AG09309 (cell line): ENCODE measurements around the gene TRIM72.
"Not testable (repeated sequence)": the region's sequence is repeated elsewhere in the genome, so short reads cannot be mapped to it uniquely, and the experiment has no call there.

Experiments
- DNase-seq: peaks from one replicate; pipeline ENCODE4 v3.0.0-alpha.2; 2010; ENCODE audit warnings: low read depth
- H3K4me3 ChIP-seq: 2 replicates; pipeline ENCODE4 v1.5.1; 2011; ENCODE audit warnings: mild to moderate bottlenecking, low read depth, low read length, moderate library complexity; ENCODE audit not compliant: control insufficient read depth
- TF ChIP-seq, protein P1 (sequence below): IDR thresholded peaks from 2 replicates; pipeline ENCODE4 v1.5.1; 2011; ENCODE audit warnings: mild to moderate bottlenecking, low read depth, low read length, inconsistent platforms; ENCODE audit not compliant: insufficient read depth, control insufficient read depth; ENCODE audit errors: missing control alignments

TRIM72 gene

DNA sequence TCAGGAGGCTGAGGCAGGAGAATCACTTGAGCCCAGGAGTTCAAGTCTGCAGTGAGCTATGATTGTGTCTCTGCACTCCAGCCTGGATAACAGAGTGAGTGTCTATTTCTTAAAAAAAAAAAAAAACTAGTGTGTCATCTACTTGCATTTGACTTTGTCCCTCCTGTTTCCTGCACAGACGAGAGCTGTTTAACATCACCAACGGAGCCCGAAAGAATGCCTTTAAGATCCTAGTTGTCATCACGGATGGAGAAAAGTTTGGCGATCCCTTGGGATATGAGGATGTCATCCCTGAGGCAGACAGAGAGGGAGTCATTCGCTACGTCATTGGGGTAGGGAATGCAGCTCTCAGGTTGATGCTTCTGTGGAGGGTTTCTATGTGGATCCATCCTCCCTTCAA lies 59.3 kb downstream of the TRIM72 start:
- H3K4me3 ChIP-seq: no peak overlapping the region
- DNase-seq: no peak
- TF ChIP-seq, protein P1, sequence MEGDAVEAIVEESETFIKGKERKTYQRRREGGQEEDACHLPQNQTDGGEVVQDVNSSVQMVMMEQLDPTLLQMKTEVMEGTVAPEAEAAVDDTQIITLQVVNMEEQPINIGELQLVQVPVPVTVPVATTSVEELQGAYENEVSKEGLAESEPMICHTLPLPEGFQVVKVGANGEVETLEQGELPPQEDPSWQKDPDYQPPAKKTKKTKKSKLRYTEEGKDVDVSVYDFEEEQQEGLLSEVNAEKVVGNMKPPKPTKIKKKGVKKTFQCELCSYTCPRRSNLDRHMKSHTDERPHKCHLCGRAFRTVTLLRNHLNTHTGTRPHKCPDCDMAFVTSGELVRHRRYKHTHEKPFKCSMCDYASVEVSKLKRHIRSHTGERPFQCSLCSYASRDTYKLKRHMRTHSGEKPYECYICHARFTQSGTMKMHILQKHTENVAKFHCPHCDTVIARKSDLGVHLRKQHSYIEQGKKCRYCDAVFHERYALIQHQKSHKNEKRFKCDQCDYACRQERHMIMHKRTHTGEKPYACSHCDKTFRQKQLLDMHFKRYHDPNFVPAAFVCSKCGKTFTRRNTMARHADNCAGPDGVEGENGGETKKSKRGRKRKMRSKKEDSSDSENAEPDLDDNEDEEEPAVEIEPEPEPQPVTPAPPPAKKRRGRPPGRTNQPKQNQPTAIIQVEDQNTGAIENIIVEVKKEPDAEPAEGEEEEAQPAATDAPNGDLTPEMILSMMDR: no peak

- DNase-seq: no peak
- TF ChIP-seq, protein P1: no peak
- H3K4me3 ChIP-seq: no peak overlapping the region
Measured at GRCh38 chr16:31273676-31274075, 59.8 kb downstream of the TRIM72 start.

DNA sequence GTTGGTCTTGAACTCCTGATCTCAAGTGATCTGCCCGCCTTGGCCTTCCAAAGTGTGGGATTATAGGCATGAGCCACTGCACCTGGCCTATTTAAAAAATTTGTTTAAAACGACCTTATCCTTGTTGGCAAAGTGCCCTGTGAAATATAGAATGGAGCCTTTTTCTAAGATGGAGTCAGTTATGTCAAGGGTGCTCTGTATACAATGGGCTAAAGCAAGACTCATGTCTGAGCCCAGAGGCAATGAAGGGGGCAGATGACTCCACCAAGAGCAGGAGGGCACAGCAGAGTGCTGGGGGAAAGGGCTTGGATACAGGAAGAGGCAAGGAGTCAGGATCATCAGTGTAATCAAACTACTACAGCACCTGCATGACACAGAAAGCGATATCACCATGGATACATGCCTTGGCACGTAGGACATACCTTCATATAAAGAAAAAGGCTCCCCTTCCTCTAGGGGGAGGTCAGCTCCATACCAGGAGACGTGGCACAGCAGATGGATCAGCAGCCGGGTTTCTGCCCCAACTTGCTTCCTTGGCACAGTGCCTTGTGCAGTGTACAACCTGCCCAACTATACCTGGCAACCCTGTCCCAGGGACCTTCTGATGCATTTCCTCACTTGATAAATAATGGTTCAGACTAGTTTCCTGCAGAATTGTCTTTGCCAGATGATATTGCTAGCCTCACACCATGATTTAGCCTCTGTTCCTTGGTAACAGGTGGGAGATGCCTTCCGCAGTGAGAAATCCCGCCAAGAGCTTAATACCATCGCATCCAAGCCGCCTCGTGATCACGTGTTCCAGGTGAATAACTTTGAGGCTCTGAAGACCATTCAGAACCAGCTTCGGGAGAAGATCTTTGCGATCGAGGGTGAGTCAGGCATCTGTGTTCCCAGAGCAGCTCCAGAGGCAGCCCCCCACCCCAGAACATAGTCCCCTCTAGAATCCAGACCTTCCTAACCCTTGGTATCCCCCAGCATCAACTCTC lies 61.2 kb downstream of the TRIM72 start:
- TF ChIP-seq, protein P1: no peak
- H3K4me3 ChIP-seq: no peak overlapping the region
- DNase-seq: no peak

- no peak for DNase-seq
- TF ChIP-seq, protein P1: no peak
- H3K4me3 ChIP-seq: no peak overlapping the region
Measured at GRCh38 chr16:31276600-31276999, 62.7 kb downstream of the TRIM72 start.

DNA sequence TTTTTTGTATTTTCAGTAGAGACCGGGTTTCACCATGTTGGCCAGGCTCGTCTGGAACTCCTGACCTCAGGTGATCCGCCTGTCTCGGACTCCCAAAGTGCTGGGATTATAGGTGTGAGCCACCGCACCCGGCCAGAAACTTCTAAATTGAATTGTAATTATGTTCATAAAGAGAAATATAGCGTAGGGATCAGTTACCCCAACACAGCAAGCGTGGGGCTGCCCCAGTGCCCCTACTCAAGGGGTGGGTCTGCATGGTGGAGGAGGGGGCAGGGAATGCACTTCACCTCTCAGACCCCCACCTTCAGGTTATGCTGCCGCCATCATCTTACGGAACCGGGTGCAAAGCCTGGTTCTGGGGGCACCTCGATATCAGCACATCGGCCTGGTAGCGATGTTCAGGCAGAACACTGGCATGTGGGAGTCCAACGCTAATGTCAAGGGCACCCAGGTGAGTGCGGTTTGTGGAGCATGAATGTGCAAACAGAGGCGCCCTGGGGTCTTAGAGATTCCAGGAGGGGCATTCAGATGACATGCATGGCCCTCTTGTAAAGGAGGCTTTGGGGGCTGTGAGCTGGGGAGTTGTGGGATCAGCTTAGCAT lies 63.8 kb downstream of the TRIM72 start:
- DNase-seq: no peak
- H3K4me3 ChIP-seq: no peak overlapping the region
- TF ChIP-seq, protein P1: no peak

DNA sequence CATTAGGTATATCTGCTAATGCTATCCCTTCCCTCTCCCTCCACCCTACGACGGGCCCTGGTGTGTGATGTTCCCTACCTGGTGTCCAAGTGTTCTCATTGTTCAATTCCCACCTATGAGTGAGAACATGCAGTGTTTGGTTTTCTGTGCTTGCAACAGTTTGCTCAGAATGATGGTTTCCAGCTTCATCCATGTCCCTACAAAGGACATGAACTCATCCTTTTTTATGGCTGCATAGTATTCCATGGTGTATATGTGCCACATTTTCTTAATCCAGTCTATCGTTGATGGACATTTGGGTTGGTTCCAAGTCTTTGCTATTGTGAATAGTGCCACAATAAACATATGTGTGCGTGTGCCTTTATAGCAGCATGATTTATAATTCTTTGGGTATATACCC lies 64.9 kb downstream of the TRIM72 start:
- not testable (repeated sequence) for DNase-seq, H3K4me3 ChIP-seq
